GM12892 (cell line): ENCODE results near the gene TNFRSF19.

Experiments used
- POLR2A ChIP-seq: IDR thresholded peaks from 2 replicates; pipeline ENCODE4 v1.6.1; 2011; ENCODE audit warnings: low read depth, low read length, control low read depth
- POLR2AphosphoS5 ChIP-seq: IDR thresholded peaks from 2 replicates; pipeline ENCODE4 v1.6.1; 2011; ENCODE audit warnings: low read depth, low read length, control low read depth
- TAF1 ChIP-seq: IDR thresholded peaks from 2 replicates; pipeline ENCODE4 v1.6.1; 2011; ENCODE audit warnings: low read depth, mild to moderate bottlenecking, control low read depth, low read length, borderline replicate concordance

- no peak for TF ChIP-seq POLR2A
- no peak for TF ChIP-seq POLR2AphosphoS5
- TF ChIP-seq TAF1: no peak
These were observed 39.8 kb downstream of the TNFRSF19 start for GRCh38 chr13:23609874-23610576.
